DMS53 (cell line): ENCODE data around the gene RD3L.

Experiments
- DNase-seq: peaks from one replicate; lab custom pipeline; 2025; lab: John Stamatoyannopoulos, UW

RD3L gene

DNA sequence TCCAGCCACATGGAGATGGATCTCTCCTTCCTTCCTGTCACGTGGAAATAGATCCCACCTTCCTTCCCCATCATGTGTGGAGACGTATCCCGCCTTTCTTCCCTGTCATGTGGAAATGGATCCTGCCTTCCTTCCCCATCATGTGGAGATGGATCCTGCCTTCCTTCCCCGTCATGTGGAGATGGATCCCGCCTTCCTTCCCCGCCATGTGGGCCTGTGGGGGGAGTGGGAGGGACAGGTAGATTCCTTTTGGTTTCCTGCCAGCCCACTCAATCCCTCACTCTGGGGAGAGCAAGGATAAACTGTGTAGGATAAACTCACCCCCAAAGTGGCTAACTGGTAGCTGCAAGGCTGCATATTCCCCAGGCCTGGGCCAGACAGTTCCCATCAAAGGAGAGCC, 45.8 kb downstream of the RD3L start:
- no peak for DNase-seq

DNA sequence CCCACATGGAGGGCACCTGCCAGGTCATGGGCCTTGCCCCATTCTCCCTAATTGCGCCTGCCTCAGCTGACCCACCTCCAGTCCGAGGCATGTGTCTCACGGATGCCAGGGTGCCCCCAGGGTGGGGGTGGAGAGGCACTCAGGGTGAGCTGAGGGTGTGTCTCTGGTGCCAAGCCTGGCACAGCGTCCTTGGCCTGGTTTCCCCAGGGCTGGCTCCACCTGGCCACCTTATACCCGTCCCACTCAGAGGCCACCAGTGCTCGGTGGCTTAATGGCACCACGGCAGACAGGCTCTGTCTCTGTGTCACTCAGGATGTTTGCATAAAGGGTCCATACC, 47.6 kb downstream of the RD3L start:
- DNase-seq: no peak

DNA sequence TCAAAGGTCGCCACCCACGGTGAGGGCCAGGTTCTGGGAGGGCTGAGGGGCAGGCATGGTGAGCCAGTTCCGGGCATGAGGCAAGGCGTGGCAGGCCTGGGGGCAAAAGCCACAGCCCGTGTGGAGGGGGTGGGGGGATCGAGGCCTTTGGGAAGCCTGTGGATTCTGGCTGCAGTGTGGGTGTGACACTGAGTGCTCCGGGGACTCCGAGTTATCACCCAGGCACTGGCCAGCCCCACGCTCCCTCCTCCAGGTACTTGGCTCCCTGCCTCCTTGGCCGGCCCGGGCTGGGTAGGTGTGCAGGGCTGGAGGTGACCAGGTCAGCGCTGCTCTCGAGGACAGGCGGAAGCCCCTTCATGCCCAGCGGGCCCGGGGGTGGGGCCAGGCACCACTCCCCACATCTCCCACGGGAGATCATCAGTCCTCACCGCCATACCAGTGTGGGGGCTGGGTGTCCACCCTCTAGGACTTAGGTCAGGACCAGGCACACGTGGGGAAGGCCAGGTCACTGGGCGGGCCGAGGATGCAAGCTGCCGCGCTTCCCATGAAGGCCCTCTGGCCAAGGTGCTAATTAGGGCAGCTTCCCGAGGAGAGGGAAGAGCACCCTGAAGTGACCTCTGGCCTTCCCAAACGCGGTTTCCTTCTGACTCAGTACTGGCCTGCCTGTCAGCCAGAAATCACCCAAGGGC, 48.2 kb downstream of the RD3L start:
- no peak for DNase-seq

DNA sequence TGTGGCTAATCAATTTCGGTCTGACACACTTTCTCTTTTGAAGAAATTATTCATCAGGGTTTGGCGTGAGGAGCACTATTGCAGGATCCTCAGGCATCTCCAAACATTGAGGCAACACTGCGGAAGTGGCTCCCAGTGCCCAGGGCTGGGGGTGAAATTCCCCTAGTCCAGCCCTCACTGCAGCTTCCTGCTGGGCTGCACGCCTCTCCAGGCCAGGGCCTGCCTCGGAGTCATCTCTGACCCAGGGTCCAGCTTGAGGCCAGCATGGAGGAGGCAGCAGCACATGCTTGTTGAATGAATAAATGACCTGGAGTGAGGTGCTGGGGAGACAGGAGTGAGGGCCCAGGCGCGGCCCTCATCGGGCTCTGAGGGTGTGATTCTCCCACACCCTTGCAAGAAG, 50.1 kb downstream of the RD3L start:
- DNase-seq: no peak

DNA sequence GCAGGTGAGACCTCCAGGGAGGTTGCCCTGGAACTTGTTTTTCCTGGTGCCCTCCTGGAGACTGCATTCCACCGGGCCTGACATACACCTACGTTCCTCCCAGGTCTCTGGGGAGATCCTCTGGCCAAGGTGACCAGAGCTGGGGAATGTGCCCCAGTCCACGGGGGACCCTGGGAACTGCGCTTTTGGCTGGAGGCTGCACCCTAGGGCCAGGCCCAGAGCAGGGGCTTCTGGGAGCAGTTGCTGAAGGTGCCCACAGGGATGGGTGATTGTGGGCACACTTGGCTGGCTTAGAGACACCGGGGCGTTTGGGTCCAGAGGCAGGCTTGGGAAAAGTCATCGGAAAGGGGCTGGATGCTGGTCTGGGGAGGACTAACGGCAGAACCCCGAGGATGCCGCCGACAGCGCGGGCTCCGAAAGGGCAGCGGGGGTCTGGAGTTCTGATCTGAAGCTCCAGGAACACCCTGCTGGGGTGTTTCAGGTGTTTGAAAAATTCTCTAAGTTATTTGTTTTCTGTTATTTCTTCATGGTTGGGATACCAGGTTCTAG, 50.6 kb downstream of the RD3L start:
- DNase-seq: no peak

DNA sequence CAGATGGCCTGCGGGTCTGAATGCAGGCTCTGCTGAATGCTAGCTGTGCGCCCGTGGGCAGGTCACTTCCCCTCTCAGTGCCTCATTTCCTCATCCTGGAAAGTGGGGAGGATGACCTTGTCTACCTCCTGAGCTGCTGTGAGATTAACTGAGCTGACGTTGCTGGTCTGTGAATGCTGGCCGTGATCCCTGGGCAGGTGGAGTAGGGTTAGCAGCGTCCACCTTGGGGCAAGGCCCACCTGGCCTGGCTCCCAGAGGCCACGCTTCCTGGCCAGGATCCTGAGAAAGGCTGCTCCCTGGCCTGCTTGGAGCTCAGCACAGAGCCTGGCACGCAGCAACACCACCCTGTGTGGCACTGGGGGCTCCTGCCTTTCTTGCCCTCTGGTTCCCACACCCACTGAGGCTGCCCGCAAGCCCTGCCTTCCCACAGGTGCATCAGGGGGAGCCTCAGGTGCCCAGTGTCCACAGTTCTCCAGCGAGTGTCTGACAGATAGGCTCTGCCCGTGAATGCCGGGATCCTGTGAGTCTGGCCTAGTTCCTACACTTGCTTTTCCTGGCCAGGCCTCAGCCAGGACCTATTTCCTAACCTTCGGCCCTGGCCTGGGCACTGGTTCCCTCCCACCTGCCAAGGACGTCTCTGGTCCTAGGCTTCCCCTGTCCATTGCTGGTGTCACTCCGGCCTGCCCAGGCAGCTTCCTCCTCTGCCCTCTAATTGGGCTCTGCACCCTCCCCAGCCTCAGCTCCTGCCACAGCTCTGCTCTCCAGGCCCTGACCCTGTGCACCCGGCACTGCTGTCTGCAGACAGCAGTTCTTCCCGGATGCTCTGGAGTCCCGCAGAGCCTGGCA, 51.3 kb downstream of the RD3L start:
- no peak for DNase-seq
